Calu3 (cell line): ENCODE results near the gene KCNH2. TPM values are rescaled to one million over a fixed set of nuclear protein-coding genes. Genes with fewer than 3 reads are reported as not detected.

Experiments
- BruUV-seq: library from RNA; stranded (reverse); fragments of 400-500 nt; replicated peaks from 2 replicates; lab custom pipeline; 2021; lab: Mats Ljungman, UMichigan
- CTCF ChIA-PET: fragments of 300-600 bp; sonication (Branson Sonifier 250); formaldehyde crosslinking; loops from one replicate; lab custom pipeline; 2022; ENCODE audit warnings: antibody characterized with exemption; lab: Charles Lee
- DNase-seq: peaks from one replicate; pipeline ENCODE4 v3.0.0; 2022
- H3K27ac Mint-ChIP-seq: one replicate; pipeline ENCODE4 v1.8.0; 2022; ENCODE audit warnings: mixed read lengths; ENCODE audit not compliant: unreplicated experiment
- H3K27me3 Mint-ChIP-seq: one replicate; pipeline ENCODE4 v1.8.0; 2022; ENCODE audit warnings: mixed read lengths; ENCODE audit not compliant: unreplicated experiment
- H3K36me3 Mint-ChIP-seq: one replicate; pipeline ENCODE4 v1.8.0; 2022; ENCODE audit warnings: mild to moderate bottlenecking, moderate library complexity, mixed read lengths; ENCODE audit not compliant: insufficient read depth, unreplicated experiment
- H3K4me1 Mint-ChIP-seq: one replicate; pipeline ENCODE4 v1.8.0; 2022; ENCODE audit warnings: mild to moderate bottlenecking, low read depth, mixed read lengths; ENCODE audit not compliant: unreplicated experiment
- H3K4me3 Mint-ChIP-seq: one replicate; pipeline ENCODE4 v1.8.0; 2022; ENCODE audit warnings: mild to moderate bottlenecking, low read depth, moderate library complexity, mixed read lengths; ENCODE audit not compliant: unreplicated experiment
- H3K9me3 Mint-ChIP-seq: one replicate; pipeline ENCODE4 v1.8.0; 2022; ENCODE audit warnings: low read depth, mixed read lengths; ENCODE audit not compliant: unreplicated experiment
- intact Hi-C: fragments of 100-400 bp; cut with micrococcal nuclease; formaldehyde crosslinking; loops from one replicate; pipeline ENCODE4 v1.10.0; 2022; ENCODE audit not compliant: unreplicated experiment
- total RNA-seq: library from RNA; stranded (reverse); gene quantifications from 2 replicates; pipeline ENCODE4 v1.2.3, GENCODE V29; 2022
- TF ChIP-seq, protein P1 (sequence below): fragments of 200-600 bp; IDR thresholded peaks from one replicate; pipeline ENCODE4 v1.8.0; 2022; ENCODE audit warnings: antibody characterized with exemption; ENCODE audit not compliant: unreplicated experiment

The KCNH2 gene
- total RNA-seq, 1 experiment from 2014 or later: 0.45 TPM

DNA sequence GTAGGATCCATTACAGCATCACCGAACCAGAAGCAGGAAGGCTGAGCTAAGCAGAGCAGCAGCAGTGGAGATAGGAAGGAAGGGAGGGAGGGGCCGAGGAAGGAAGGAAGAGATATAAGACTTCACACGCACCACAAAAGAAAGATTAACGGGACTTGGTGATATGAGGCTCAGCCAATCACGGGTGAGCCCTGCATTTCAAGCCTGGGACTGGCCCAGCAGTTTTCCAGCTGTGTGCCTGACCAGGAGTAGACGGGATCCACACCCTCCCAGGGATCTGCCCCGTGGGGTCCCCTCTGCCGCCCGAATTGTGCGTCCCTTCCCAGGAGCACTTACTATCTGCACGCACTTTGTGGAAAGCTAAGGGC is 30.0 kb upstream of the KCNH2 start:
- H3K4me3 Mint-ChIP-seq: peak overlapping the region; percentile 30

DNA sequence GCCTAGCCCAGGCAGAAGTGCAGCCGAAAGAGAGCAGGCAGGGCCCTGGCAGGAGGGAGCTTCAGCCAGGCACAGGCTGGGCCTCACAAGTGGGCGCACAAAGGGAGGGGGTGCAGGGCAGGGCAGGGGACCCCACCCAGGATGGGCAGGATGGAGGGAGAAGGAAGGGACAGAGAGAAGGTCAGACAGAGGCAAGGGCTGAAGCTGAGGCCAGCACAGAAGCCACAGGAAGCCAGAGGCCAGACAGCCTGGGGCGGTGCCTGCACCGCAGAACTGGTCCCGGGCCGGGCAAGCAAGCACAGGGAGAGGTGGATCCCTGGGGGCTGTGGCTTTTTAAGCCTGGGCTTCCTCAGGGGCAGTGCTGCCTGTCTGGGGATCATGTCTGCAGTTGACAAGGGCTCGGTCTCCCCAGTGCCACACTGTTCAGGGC is 29.4 kb upstream of the KCNH2 start:
- TF ChIP-seq, protein P1, sequence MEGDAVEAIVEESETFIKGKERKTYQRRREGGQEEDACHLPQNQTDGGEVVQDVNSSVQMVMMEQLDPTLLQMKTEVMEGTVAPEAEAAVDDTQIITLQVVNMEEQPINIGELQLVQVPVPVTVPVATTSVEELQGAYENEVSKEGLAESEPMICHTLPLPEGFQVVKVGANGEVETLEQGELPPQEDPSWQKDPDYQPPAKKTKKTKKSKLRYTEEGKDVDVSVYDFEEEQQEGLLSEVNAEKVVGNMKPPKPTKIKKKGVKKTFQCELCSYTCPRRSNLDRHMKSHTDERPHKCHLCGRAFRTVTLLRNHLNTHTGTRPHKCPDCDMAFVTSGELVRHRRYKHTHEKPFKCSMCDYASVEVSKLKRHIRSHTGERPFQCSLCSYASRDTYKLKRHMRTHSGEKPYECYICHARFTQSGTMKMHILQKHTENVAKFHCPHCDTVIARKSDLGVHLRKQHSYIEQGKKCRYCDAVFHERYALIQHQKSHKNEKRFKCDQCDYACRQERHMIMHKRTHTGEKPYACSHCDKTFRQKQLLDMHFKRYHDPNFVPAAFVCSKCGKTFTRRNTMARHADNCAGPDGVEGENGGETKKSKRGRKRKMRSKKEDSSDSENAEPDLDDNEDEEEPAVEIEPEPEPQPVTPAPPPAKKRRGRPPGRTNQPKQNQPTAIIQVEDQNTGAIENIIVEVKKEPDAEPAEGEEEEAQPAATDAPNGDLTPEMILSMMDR: no peak
- no peak overlapping the region for H3K27ac Mint-ChIP-seq
- peaks cover 13% of the 10 kb centered on the region for H3K27me3 Mint-ChIP-seq
- no TSS peak for BruUV-seq
- DNase-seq: no peak
- H3K9me3 Mint-ChIP-seq: no peaks in the 10 kb centered on the region
- intact Hi-C loops: loop anchor here (10.0 kb wide), 1 partner anchor 233 kb away; no protein-coding TSS in a partner anchor
- H3K4me1 Mint-ChIP-seq: peaks cover 15% of the 10 kb centered on the region
- CTCF ChIA-PET: interaction anchor here (1.6 kb wide), 1 partner anchor 21 kb away, joined by 4 read pairs; the partner anchor contains the start of gene ABCB8
- no peak overlapping the region for H3K4me3 Mint-ChIP-seq
- H3K36me3 Mint-ChIP-seq: no peaks in the 10 kb centered on the region

More for the DNA sequence above, 30.0 kb upstream of the KCNH2 start:
- Mint-ChIP-seq H3K4me1 (peaks cover 19% of the 10 kb centered on the region), H3K27me3 (peaks cover 13% of the 10 kb centered on the region), H3K9me3 (no peaks in the 10 kb centered on the region), H3K27ac (no peak overlapping the region), H3K36me3 (no peaks in the 10 kb centered on the region)
- TF ChIP-seq, protein P1: no peak
- intact Hi-C loops: loop anchor here (10.0 kb wide), 1 partner anchor 233 kb away; no protein-coding TSS in a partner anchor
- CTCF ChIA-PET: interaction anchor here (1.6 kb wide), 1 partner anchor 20 kb away, joined by 4 read pairs; the partner anchor contains the start of gene ABCB8
- DNase-seq: no peak
- no TSS peak for BruUV-seq

DNA sequence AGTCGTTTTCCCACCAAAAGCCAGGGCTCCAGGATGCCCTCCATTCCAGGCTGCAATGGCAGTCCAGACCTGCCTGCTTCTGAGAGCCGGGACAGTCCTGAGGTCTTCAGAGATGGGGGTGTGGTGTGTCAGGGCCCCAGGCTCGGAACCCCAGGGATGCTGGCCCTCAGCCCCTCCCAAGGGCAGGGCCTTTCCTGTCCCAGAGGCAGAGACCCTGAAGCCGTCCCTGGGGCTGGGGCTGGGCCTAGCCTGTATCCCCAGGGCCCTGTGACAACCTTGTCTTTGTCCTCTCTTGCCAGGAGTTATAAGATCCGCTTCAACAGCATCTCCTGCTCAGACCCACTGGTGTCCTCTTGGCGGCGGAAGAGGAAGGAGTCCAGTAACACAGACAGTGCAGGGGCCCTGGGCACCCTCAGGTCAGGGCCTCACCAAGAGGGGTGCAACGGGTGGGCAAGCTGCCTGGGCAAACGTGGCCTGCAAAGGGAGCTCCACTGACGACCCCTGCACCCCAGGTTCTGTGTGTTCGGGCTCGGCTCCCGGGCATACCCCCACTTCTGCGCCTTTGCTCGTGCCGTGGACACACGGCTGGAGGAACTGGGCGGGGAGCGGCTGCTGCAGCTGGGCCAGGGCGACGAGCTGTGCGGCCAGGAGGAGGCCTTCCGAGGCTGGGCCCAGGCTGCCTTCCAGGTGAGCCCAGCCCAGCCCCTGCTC is 28.6 kb upstream of the KCNH2 start:
- no TSS peak for BruUV-seq
- intact Hi-C loops: loop anchor here (10.0 kb wide), 1 partner anchor 232 kb away; no protein-coding TSS in a partner anchor
- H3K4me3 Mint-ChIP-seq: no peak overlapping the region
- peaks cover 13% of the 10 kb centered on the region for H3K27me3 Mint-ChIP-seq
- H3K36me3 Mint-ChIP-seq: no peaks in the 10 kb centered on the region
- peaks cover 9% of the 10 kb centered on the region for H3K4me1 Mint-ChIP-seq
- H3K9me3 Mint-ChIP-seq: no peaks in the 10 kb centered on the region
- CTCF ChIA-PET: no interaction called here
- TF ChIP-seq, protein P1: no peak
- no peak for DNase-seq
- H3K27ac Mint-ChIP-seq: no peak overlapping the region

GRCh38 chr7:151005566-151005965 is 27.4 kb upstream of the KCNH2 start:
- no TSS peak for BruUV-seq
- Mint-ChIP-seq H3K27ac (no peak overlapping the region), H3K27me3 (peaks cover 13% of the 10 kb centered on the region), H3K4me3 (no peak overlapping the region), H3K9me3 (no peaks in the 10 kb centered on the region), H3K36me3 (no peaks in the 10 kb centered on the region), H3K4me1 (peaks cover 9% of the 10 kb centered on the region)
- DNase-seq: no peak
- CTCF ChIA-PET: no interaction called here
- intact Hi-C loops: loop anchor here (10.0 kb wide), 1 partner anchor 231 kb away; no protein-coding TSS in a partner anchor
- TF ChIP-seq, protein P1: no peak
